ENCODE data around the gene BRMS1. TPM values are rescaled to one million over a fixed set of nuclear protein-coding genes. Genes with fewer than 3 reads are reported as not detected.

BRMS1 gene
- total and polyA plus RNA-seq, 4 donors: 12.0 to 24.0 (median 20.3) TPM

GRCh38 chr11:66326261-66327111, 18.4 kb downstream of the BRMS1 start:
- no peaks in the 10 kb centered on the region for H3K9me3 ChIP-seq (ENCODE audit: control insufficient read depth in 4 of 4, low read length in 3 of 4)
- H3K27me3 ChIP-seq (ENCODE audit: control insufficient read depth in 4 of 4, insufficient read depth in 4 of 4, low read length in 3 of 4): no peaks in the 10 kb centered on the region
- no peak overlapping the region for H3K9ac ChIP-seq (ENCODE audit: low read depth in 1 of 2, low read length in 2 of 2)
- DNase-seq (ENCODE audit: low spot score): no peak
- H3K4me1 ChIP-seq (ENCODE audit: control insufficient read depth in 4 of 4, insufficient read depth in 4 of 4, low read length in 3 of 4): peaks cover 2 to 9% (median 4%) of the 10 kb centered on the region in 4 donors
- no peak overlapping the region for H3K4me3 ChIP-seq (ENCODE audit: low read depth in 1 of 3, low read length in 3 of 3)
- WGBS: 64% methylated on average over 21 of the region's 21 CpGs
- H3K27ac ChIP-seq (ENCODE audit: low read depth in 1 of 2, low read length in 2 of 2): no peak overlapping the region
- no peaks in the 10 kb centered on the region for H3K36me3 ChIP-seq (ENCODE audit: control insufficient read depth in 4 of 4, insufficient read depth in 3 of 4, low read depth in 1 of 4, low read length in 3 of 4)
- TF ChIP-seq HNF4G (IDR thresholded peaks at IDR 0.05) (no peak), GABPA (IDR thresholded peaks at IDR 0.05 in 1 of 2, conservative IDR thresholded peaks at IDR 0.05 in 1 of 2) (no peak), SP1 (IDR thresholded peaks at IDR 0.05) (no peak), RAD21 (IDR thresholded peaks at IDR 0.05) (no peak), ZBTB33 (IDR thresholded peaks at IDR 0.05) (no peak), TAF1 (conservative IDR thresholded peaks at IDR 0.05) (no peak), HNF4A (conservative IDR thresholded peaks at IDR 0.05) (no peak), NR2F2 (IDR thresholded peaks at IDR 0.05) (no peak), FOXA1 (IDR thresholded peaks at IDR 0.05) (no peak), JUND (IDR thresholded peaks at IDR 0.05) (no peak), RXRA (IDR thresholded peaks at IDR 0.05) (no peak), YY1 (IDR thresholded peaks at IDR 0.05) (no peak), FOXA2 (IDR thresholded peaks at IDR 0.05) (no peak), EGR1 (IDR thresholded peaks at IDR 0.05; ENCODE audit: low read depth in 2 of 2) (no peak)
- TF ChIP-seq, protein P1, sequence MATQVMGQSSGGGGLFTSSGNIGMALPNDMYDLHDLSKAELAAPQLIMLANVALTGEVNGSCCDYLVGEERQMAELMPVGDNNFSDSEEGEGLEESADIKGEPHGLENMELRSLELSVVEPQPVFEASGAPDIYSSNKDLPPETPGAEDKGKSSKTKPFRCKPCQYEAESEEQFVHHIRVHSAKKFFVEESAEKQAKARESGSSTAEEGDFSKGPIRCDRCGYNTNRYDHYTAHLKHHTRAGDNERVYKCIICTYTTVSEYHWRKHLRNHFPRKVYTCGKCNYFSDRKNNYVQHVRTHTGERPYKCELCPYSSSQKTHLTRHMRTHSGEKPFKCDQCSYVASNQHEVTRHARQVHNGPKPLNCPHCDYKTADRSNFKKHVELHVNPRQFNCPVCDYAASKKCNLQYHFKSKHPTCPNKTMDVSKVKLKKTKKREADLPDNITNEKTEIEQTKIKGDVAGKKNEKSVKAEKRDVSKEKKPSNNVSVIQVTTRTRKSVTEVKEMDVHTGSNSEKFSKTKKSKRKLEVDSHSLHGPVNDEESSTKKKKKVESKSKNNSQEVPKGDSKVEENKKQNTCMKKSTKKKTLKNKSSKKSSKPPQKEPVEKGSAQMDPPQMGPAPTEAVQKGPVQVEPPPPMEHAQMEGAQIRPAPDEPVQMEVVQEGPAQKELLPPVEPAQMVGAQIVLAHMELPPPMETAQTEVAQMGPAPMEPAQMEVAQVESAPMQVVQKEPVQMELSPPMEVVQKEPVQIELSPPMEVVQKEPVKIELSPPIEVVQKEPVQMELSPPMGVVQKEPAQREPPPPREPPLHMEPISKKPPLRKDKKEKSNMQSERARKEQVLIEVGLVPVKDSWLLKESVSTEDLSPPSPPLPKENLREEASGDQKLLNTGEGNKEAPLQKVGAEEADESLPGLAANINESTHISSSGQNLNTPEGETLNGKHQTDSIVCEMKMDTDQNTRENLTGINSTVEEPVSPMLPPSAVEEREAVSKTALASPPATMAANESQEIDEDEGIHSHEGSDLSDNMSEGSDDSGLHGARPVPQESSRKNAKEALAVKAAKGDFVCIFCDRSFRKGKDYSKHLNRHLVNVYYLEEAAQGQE (IDR thresholded peaks at IDR 0.05): no peak
- TF ChIP-seq, protein P2, sequence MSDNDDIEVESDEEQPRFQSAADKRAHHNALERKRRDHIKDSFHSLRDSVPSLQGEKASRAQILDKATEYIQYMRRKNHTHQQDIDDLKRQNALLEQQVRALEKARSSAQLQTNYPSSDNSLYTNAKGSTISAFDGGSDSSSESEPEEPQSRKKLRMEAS (IDR thresholded peaks at IDR 0.05): no peak
- TF ChIP-seq, protein P3, sequence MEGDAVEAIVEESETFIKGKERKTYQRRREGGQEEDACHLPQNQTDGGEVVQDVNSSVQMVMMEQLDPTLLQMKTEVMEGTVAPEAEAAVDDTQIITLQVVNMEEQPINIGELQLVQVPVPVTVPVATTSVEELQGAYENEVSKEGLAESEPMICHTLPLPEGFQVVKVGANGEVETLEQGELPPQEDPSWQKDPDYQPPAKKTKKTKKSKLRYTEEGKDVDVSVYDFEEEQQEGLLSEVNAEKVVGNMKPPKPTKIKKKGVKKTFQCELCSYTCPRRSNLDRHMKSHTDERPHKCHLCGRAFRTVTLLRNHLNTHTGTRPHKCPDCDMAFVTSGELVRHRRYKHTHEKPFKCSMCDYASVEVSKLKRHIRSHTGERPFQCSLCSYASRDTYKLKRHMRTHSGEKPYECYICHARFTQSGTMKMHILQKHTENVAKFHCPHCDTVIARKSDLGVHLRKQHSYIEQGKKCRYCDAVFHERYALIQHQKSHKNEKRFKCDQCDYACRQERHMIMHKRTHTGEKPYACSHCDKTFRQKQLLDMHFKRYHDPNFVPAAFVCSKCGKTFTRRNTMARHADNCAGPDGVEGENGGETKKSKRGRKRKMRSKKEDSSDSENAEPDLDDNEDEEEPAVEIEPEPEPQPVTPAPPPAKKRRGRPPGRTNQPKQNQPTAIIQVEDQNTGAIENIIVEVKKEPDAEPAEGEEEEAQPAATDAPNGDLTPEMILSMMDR (IDR thresholded peaks at IDR 0.05; ENCODE audit: low read depth, low read length, missing input control): no peak
- TF ChIP-seq, protein P4, sequence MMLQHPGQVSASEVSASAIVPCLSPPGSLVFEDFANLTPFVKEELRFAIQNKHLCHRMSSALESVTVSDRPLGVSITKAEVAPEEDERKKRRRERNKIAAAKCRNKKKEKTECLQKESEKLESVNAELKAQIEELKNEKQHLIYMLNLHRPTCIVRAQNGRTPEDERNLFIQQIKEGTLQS (IDR thresholded peaks at IDR 0.05): no peak
